Cardiac fibroblast (primary cell): ENCODE results near the gene THSD4.

Source experiments
- DNase-seq, 2 donors: peaks; one replicate each; pipeline versions ENCODE4 v3.0.0 to v3.0.0-alpha.2; 2010; ENCODE audit warnings: low read depth in 2 of 2
- H3K4me3 ChIP-seq, 2 donors: replicated peaks in 1 of 2; 1 replicate in 1 of 2; 2 replicates in 1 of 2; pipeline ENCODE4 v1.5.1; 2011; ENCODE audit warnings: low read depth in 2 of 2, low read length in 2 of 2, mild to moderate bottlenecking in 2 of 2, moderate library complexity in 1 of 2
- CTCF ChIP-seq: IDR thresholded peaks from one replicate; pipeline ENCODE4 v1.5.1; 2011; ENCODE audit warnings: low read depth, mild to moderate bottlenecking, low read length, inconsistent platforms

The THSD4 gene

DNA sequence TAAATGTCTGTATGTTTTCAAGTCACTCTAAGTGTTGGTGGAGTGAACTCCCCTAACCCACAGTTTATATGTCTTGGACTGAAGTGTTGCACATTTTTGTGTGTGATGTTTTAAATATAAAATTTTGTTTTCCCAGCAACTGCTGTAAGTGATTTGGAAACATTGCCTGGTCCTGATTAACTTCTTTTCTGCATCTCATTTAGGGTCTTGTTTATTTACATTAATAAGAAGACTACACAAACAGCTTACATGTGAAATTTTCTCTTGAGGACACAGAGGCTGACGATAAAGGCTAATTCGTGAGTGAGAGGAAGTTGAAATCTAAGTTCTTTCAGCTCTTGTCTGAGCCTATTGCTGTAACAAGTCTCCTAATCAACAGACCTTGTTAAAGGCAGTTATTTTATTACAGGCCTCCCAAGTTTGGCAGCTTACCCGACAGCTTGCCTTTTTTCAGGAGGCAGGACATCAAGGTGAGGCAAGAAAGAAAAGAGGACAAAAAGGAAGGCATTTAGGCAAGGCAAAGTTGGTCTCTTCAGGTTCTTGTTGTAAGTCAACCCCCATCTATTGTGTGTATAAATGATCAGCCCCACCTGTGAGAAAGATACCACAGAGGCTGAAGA is 517.4 kb downstream of the THSD4 start:
- H3K4me3 ChIP-seq, result no peak overlapping the region
- no peak for TF ChIP-seq CTCF
- DNase-seq, result no peak

DNA sequence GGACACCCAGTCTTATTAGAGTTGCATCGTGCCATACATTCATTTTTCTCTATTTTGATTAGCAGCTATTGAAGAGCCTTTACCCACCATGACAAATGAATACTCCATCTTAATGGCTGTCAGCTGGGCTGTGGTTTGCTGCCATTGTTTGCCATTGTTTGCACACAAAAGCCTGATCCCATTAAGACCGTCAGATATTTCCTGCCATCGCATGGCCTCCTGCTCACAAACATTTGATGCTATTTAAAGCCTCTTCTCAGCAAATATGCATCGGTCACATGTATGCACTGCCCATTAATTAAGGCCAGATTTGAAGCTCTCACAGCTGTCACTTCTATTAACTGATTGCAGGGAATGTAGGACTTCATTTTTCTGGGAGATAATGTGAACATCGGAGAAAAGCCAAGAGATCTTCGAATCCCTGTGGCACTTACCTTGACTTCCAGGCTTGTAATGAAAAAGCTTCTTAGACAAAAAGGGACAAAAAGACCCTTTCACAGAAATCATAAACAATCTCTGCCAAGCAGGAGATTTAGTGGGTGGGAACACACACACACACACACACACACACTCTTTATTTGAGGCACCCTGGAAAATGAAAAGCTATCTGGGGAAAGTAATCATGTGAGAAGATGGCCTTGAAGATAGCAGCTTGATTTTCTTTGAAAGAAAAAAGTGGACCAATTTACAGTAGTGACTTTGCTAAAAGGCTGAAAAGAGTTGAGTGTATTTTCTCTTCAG is 519.7 kb downstream of the THSD4 start:
- TF ChIP-seq CTCF, result no peak
- peak; percentile 17 to 33 for DNase-seq

DNA sequence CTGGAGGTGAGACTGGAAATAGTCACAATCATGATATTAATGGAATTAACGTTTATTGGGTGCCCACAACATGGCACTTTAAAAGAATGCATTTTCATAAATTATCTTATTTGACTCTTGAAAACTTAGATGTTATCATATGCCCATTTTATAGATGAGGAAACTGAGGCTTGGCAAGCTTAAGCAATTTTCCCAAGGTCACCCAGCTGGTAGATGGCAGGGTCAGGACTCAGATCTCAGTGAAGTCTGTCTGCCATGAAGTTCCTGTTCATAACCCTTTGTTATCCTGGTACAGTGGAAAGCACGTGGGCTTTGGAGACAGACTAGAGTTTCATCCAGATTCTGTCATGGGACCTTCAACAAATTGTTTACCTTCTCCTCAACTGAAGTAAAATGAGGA is 520.5 kb downstream of the THSD4 start:
- TF ChIP-seq CTCF, result no peak
- H3K4me3 ChIP-seq, result no peak overlapping the region
- DNase-seq, result no peak

More for the DNA sequence above, 519.7 kb downstream of the THSD4 start:
- H3K4me3 ChIP-seq, result no peak overlapping the region

DNA sequence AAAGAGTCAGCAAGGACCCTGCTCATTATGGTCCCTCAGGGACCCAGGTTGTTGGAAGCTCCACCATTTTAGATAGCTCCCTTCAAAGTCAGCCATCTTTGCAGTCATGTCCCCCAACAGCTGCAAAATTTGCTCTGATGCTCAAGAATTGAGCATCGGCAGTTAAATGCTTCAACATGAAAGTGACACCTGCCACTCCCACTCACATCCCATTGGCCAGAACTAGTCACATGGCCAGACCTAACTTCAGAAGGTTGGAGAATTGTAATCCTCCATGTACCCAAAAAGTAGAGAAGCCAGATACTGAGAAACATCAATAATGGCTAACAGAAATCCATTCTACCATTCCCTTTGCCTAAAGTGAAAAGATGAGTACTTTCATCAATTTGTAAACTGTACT is 523.6 kb downstream of the THSD4 start:
- no peak overlapping the region for H3K4me3 ChIP-seq
- no peak for DNase-seq
- TF ChIP-seq CTCF, result no peak

DNA sequence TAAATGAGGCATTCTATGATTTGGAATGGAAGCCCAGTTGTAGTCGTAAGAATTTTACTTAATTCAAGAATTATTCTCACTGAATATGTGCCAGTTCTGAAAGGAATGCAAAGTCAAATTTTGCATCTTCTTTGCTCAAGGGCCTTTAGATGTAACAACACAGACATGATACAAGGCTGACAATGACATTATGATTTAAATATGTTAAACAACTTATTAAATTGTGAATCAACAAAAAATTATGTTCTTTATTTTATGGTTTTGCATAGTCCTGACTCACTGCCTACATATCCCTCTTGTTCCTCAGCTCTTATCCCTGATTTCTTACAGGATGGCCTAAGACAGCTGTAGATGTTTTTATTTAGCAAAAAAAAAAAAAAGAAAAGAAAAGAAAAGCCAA is 524.2 kb downstream of the THSD4 start:
- no peak overlapping the region for H3K4me3 ChIP-seq
- DNase-seq, result no peak
- no peak for TF ChIP-seq CTCF

- no peak for TF ChIP-seq CTCF
- no peak overlapping the region for H3K4me3 ChIP-seq
- no peak for DNase-seq
Measured at GRCh38 chr15:71643918-71644317, 528.6 kb downstream of the THSD4 start.
